Stimulated activated CD8-positive, alpha-beta memory T cell treated with anti-CD3 and anti-CD28 coated beads, Interleukin-15, amount 100 ng/mL, for 1 hour (primary cell): ENCODE measurements around the gene ABHD17B.

ENCODE experiments used
- DNase-seq: peaks from one replicate; pipeline ENCODE4 v3.0.0-alpha.2; 2020; ENCODE audit warnings: low read depth

Gene ABHD17B

DNA sequence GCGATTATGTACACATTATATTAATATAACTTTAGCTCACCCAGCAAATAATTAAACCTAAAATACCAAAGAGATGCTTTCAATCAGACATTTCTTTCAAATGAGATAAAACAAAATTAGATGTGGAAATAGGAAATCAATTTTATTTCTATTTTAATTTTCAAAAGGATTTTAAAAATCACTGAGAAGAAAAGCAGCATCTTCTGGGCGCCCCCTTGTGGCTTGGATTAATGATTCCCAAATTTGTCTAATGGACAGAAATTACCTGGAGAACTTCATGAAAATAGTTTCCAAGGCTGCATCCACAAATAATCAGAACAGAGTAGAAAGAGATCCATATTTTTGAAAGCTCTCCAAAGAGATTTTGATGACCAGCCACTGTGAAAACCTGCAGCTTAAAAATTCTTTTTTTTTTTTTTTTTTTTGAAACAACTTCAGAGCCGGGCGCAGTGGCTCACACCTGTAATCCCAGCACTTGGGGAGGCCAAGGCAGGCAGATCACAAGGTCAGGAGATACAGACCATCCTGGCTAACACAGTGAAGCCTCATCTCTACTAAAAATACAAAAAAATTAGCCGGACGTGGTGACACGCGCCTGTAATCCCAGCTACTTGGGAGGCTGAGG lies 91.8 kb downstream of the ABHD17B start:
- peak; percentile 20 for DNase-seq

DNA sequence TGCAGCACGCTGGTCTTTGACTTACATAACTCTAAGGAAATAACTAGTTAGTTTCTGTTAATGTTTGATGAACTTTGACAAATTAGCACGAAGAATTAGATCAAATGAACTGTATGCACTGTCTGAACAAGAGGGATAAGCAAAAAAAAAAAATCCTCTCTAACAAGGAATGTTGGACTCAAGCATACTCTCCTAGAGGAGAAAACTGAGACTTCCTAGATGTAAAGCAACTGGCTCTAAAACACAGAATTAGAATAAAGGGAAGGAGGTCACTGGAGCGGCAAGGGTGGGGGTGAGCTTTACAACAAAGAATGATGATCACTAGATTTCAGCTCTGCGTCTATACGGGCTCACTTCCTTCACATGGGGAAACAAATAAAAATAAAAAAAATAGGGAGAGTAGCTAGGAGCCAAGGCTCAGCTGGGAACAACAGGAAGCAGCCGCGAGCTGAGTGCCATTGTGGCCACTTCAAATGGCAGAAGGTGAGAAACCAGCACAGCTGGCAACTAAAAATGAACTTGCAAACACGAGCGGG lies 94.0 kb downstream of the ABHD17B start:
- no peak for DNase-seq
